MV-4-11 (cell line): ENCODE measurements around the gene NUCB1.
"Not testable (repeated sequence)": the region's sequence is repeated elsewhere in the genome, so short reads cannot be mapped to it uniquely, and the experiment has no call there.

ENCODE experiments used
- DNase-seq: peaks from one replicate; lab custom pipeline; 2025; lab: John Stamatoyannopoulos, UW

NUCB1 gene

GRCh38 chr19:48874303-48875135 lies 25.6 kb upstream of the NUCB1 start:
- peak; percentile 58 for DNase-seq

- DNase-seq, result peak; percentile 11
Observed at GRCh38 chr19:48876043-48876981, 23.8 kb upstream of the NUCB1 start.

DNA sequence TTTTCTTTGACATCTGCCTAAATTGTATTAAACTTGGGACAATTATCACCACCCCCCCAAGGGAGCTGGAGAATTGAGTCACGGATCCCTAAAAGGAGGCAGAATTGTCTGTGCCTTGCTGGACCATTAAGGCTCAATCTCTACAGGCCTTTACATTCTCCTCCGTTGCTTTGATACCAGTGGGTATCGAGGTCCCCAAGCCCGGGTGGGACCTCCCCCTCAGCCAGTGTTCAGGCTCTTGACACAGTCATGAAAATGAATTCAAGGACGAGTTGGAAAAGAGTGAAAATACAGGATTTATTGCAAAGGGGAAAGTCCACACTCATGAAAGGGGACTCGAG lies 22.3 kb upstream of the NUCB1 start:
- DNase-seq, result no peak

- peak; percentile 70 for DNase-seq
Observed at GRCh38 chr19:48878196-48879024, 21.7 kb upstream of the NUCB1 start.

GRCh38 chr19:48879025-48879637 lies 21.0 kb upstream of the NUCB1 start:
- DNase-seq, result no peak

GRCh38 chr19:48879696-48880095 lies 20.4 kb upstream of the NUCB1 start:
- not testable (repeated sequence) for DNase-seq

DNA sequence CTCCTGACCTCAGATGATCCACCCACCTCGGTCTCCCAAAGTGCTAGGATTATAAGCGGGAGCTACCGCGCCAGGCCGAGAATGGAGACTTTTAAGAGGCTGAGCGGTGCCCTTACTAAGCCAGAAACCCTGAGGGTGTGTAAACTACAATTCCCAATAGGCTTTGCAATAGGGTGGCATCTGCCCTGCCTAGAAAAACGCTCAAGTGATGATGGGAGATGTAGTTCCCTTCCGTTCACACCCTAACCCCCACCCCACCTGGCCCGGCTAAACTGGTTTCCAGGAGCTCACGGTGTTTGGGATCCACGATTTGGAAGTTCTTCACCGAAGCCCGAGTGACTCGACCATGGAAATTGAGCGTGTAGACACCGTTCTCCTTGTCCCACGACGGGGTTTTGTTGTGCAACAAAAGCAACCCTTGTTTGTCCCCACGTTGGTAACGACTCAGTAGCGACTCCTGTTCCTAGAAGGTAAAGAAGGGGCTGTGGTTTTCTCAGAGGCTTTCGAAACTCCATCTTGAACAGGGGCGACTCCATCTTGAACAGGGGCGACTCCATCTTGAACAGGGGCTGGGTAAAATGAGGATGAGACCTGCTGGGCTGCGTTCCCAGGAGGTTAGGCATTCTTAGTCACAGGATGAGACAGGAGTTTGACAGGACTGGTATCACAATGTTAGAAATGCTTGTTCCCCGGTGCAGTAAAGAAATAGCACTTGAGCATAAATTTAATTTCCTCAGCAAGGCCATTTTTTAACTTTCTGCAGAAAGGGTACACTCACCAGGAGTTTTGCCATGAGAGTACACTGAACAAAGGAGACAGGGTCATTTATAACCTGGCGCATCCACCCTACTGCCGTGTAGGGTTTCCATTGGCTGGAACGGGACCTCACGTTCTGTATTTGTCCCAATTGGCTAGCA lies 18.1 kb upstream of the NUCB1 start:
- peak; percentile 63 for DNase-seq

GRCh38 chr19:48883726-48884125 lies 16.4 kb upstream of the NUCB1 start:
- DNase-seq, result no peak

GRCh38 chr19:48887861-48888612 lies 12.1 kb upstream of the NUCB1 start:
- DNase-seq, result no peak

DNA sequence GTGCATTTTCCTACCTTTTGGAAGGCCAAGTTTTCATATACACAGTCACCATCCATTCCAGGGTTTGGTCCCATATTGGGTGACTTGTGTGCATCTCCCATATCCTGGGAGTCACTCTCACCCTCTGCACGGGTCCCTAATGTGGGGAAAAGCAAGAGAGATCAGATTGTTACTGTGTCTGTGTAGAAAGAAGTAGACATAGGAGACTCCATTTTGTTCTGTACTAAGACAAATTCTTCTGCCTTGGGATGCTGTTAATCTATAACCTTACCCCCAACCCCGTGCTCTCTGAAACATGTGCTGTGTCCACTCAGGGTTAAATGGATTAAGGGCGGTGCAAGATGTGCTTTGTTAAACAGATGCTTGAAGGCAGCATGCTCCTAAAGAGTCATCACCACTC lies 10.6 kb upstream of the NUCB1 start:
- not testable (repeated sequence) for DNase-seq

GRCh38 chr19:48890551-48890950 lies 9.6 kb upstream of the NUCB1 start:
- DNase-seq, result no peak

- DNase-seq, result no peak
Observed at GRCh38 chr19:48895226-48895625, 4.9 kb upstream of the NUCB1 start.

DNA sequence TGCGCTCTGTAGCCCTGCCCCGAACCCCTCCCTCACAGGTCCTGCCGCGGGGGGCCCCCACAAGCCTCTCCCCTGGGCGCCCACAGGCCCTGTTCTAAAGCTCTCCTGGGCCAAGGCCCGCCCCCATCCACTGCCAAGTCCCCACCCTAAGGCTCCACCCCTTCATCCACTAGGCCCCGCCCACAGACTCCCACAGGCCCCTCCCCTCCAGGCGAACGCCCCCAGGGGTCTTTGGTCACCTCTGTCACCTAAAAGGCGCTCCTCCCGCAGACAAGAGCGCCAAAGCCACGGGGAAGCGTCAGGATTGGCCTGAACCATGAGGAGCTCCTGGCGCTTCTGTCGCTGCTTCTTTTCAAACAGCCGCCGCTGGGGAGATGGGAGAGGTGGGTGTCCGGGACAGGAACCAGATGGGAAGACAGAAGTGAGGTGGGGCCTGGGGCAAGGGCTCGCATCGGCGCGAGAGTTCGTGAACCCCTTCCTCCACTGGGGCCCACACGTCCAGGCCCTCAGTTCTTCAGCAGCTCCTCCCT lies 3.9 kb upstream of the NUCB1 start:
- DNase-seq, result no peak

- no peak for DNase-seq
Observed at GRCh38 chr19:48897181-48897580, 2.9 kb upstream of the NUCB1 start.

- not testable (repeated sequence) for DNase-seq
Observed at GRCh38 chr19:48899386-48899749, 744 bp upstream of the NUCB1 start.

DNA sequence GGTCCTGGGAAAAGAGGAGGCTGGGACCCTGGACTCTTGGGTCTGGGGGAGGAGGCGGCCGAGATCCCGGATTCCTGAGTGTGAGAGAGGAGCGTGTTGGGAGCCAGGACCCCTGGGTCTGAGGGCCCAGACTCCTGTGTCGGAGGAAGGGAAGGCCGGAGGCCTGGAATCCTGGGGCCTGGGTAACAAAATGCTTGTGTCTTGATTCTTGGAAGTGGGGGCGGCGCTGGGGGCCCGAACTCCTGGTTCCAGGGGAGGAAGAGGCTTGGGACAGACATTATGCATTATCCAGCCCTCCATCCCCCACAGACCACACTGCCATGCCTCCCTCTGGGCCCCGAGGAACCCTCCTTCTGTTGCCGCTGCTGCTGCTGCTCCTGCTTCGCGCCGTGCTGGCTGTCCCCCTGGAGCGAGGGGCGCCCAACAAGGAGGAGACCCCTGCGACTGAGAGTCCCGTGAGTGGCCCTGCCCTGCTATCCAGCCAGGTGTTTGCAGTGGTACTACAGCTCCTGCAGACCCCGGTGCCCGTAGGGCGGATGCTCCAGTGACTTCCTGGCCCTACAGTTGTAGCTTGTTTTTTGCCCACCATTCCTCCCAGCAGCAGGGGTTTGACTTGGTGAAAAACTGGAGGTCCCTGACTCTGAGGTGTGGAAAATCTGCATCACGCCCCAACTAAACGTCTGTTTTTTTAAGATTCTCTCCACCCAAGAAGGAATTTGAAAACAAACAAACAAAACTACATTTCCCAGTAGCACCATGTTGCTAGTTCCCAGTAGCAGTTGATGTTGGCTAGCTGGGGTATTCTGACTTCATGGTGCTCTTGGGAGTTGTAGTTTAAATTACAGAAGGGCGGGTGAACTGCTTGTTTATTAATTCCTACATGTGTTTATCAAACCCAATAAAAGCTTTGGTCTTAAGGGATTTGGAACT lies 630 bp downstream of the NUCB1 start:
- DNase-seq, result peak; percentile 61

DNA sequence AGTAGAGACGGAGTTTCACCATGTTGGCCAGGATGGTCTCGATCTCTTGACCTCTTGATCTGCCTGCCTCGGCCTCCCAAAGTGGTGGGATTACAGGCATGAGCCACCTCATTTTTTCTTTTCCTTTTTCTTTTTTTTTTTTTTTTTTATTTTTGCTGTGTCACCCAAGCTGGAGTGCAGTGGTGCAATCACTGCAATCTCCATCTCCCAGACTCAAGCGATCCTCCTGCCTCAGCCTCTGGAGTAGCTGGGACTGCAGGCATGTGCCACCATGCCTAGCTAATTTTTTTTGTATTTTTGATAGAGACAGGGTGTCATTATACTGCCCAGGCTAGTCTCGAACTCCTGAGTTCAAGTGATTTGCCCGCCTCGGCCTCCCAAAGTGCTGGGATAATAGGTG lies 2.2 kb downstream of the NUCB1 start:
- DNase-seq, result not testable (repeated sequence)

GRCh38 chr19:48903788-48904187 lies 3.7 kb downstream of the NUCB1 start:
- DNase-seq, result not testable (repeated sequence)

DNA sequence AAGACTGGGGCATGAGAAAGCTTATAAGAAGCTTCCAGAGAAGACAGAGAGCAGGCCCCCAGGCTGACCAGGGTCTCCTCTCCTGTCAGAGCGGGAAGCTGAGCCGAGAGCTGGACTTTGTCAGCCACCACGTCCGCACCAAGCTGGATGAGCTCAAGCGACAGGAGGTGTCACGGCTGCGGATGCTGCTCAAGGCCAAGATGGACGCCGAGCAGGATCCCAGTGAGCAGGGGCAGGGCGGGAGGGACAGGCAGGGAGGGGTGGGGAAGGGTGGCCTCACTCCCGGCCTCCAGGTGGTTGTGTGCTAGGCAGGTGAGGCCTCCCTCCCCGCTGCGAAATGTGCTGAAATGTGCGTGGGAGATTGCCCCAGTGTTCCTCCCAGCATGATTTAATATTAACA lies 5.6 kb downstream of the NUCB1 start:
- no peak for DNase-seq
